ENCODE results near the gene PRSS48. TPM values are rescaled to one million over a fixed set of nuclear protein-coding genes. Genes with fewer than 3 reads are reported as not detected.

The PRSS48 gene
- polyA plus RNA-seq, 1 experiment, result not detected

DNA sequence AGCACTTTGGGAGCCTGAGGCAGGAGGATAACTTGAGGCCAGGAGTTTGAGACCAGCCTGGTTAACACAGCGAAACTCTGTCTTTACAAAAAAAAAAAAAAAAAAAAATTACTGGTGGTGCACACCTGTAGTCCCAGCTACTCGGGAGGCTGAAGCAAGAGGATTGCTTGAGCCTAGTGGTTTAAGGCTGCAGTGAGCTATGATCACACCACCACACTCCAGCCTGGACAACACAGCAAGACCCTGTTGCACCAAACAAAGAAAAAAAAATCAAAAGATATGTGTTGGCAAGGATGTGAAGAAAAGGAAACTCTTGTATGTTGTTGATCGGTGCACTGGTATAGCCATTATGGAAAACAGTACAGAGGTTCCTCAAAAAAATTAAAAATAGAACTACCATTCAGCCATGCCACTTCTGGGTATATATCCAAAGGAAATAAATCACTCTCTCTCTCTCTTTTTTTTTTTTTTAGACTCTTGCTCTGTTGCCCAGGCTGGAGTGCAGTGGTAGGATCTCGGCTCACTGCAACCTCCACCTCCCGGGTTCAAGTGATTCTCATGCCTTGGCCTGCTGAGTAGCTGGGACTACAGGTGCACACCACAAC is 33.3 kb downstream of the PRSS48 start:
- TF ChIP-seq, protein P1, sequence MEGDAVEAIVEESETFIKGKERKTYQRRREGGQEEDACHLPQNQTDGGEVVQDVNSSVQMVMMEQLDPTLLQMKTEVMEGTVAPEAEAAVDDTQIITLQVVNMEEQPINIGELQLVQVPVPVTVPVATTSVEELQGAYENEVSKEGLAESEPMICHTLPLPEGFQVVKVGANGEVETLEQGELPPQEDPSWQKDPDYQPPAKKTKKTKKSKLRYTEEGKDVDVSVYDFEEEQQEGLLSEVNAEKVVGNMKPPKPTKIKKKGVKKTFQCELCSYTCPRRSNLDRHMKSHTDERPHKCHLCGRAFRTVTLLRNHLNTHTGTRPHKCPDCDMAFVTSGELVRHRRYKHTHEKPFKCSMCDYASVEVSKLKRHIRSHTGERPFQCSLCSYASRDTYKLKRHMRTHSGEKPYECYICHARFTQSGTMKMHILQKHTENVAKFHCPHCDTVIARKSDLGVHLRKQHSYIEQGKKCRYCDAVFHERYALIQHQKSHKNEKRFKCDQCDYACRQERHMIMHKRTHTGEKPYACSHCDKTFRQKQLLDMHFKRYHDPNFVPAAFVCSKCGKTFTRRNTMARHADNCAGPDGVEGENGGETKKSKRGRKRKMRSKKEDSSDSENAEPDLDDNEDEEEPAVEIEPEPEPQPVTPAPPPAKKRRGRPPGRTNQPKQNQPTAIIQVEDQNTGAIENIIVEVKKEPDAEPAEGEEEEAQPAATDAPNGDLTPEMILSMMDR (IDR thresholded peaks at IDR 0.05; ENCODE audit: insufficient read depth, low read depth, low read length), result no peak
- ChIA-PET POLR2A (no interaction called here), CTCF (interaction anchor here (1.1 kb wide), 1 partner anchor 24 kb away, joined by 5 read pairs; no protein-coding TSS in a partner anchor)
- Histone ChIP-seq H3K27me3 (ENCODE audit: control insufficient read depth, insufficient read depth, low read length) (no peaks in the 10 kb centered on the region), H3K4me3 (ENCODE audit: low read depth, low read length) (no peak overlapping the region), H3K36me3 (ENCODE audit: control insufficient read depth, insufficient read depth, low read length) (no peaks in the 10 kb centered on the region; the same call in 1 of the 2 replicates)
- DNase-seq (ENCODE audit: low read depth), result no peak

DNA sequence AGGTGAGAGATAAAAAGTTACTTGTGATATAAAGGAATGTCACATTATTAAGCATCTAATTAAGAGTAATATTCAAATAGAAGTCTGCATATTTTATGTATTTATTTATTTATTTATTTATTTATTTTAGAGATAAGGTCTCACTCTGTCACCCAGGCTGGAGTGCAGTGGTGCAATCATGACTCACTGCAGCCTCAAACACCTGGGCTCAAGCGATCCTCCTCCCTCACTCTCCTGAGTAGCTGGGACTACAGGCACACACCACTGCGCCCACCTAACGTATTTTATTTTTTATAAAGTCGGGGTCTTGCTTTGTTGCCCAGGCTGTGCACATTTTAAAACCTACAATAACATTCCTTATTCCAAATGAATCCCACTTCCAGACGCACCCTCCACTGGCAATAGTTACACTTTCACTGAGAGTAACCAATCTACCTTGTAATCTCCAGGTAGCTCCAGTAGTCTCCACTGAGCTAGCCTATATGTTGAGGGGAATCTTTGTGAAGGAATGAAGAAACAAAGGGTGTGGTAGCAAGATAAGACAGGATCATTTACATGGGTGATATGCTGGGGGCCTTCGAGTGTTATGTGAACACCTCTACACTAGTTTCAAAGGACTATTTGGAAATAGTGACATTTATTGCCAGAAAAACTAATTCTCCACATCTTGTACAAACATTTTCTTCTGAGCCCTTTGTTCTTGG is 36.5 kb downstream of the PRSS48 start:
- Histone ChIP-seq H3K4me3 (ENCODE audit: low read depth, low read length) (no peak overlapping the region), H3K27me3 (ENCODE audit: control insufficient read depth, insufficient read depth, low read length) (no peaks in the 10 kb centered on the region), H3K36me3 (ENCODE audit: control insufficient read depth, insufficient read depth, low read length) (no peaks in the 10 kb centered on the region; the same call in 1 of the 2 replicates)
- ChIA-PET POLR2A (no interaction called here), CTCF (interaction anchor here (1.6 kb wide), 1 partner anchor 12 kb away, joined by 5 read pairs; the partner anchor contains the start of gene SH3D19)
- DNase-seq (ENCODE audit: low read depth), result no peak
- TF ChIP-seq, protein P1 (IDR thresholded peaks at IDR 0.05; ENCODE audit: insufficient read depth, low read depth, low read length), result no peak

DNA sequence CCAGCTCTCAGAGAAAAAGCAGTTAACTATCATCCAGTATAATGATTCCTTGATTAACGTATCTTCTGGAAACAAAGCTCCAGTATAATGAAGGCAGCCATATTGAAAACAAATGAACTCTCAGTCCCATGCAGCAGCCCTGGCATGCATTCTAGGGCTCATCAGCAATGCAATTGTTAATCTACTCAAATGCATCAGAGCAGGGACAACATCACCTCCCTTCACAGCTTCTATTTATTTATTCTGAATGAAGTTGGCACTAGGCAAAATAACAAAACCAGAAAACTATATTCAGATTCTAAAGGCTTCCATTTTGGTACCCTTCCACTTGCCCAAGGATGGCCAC is 37.0 kb downstream of the PRSS48 start:
- Histone ChIP-seq H3K27me3 (ENCODE audit: control insufficient read depth, insufficient read depth, low read length) (no peaks in the 10 kb centered on the region), H3K4me3 (ENCODE audit: low read depth, low read length) (no peak overlapping the region), H3K36me3 (ENCODE audit: control insufficient read depth, insufficient read depth, low read length) (no peaks in the 10 kb centered on the region; the same call in 1 of the 2 replicates)
- ChIA-PET POLR2A (no interaction called here), CTCF (interaction anchor here (1.6 kb wide), 1 partner anchor 11 kb away, joined by 5 read pairs; the partner anchor contains the start of gene SH3D19)
- DNase-seq (ENCODE audit: low read depth), result no peak
- TF ChIP-seq, protein P1 (IDR thresholded peaks at IDR 0.05; ENCODE audit: insufficient read depth, low read depth, low read length), result no peak

DNA sequence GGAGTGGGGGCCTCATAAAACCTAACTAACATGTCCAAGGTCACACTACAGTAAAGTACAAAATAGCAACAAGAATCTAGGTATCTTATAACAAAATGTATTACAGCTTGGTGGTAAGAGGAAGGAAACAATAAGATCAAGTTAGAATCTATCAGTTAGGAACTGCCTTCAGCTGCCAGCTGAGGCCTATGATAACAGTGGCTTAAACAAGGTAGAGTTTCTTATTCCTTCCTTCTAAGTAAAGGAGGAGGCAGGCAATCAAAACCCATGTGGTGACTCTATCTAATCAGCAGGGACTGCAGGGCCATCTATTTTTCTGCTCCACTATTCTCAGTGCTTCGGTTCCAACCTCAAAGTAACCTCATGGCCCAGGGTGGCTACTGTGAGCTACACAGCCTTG is 37.5 kb downstream of the PRSS48 start:
- DNase-seq (ENCODE audit: low read depth), result no peak
- POLR2A ChIA-PET, result no interaction called here
- H3K27me3 ChIP-seq (ENCODE audit: control insufficient read depth, insufficient read depth, low read length), result no peaks in the 10 kb centered on the region
- CTCF ChIA-PET, result interaction anchor here (1.6 kb wide), 1 partner anchor 10 kb away, joined by 5 read pairs; the partner anchor contains the start of gene SH3D19
- no peak overlapping the region for H3K4me3 ChIP-seq (ENCODE audit: low read depth, low read length)
- TF ChIP-seq, protein P1 (IDR thresholded peaks at IDR 0.05; ENCODE audit: insufficient read depth, low read depth, low read length), result no peak
- H3K36me3 ChIP-seq (ENCODE audit: control insufficient read depth, insufficient read depth, low read length), result no peaks in the 10 kb centered on the region; the same call in 1 of the 2 replicates

DNA sequence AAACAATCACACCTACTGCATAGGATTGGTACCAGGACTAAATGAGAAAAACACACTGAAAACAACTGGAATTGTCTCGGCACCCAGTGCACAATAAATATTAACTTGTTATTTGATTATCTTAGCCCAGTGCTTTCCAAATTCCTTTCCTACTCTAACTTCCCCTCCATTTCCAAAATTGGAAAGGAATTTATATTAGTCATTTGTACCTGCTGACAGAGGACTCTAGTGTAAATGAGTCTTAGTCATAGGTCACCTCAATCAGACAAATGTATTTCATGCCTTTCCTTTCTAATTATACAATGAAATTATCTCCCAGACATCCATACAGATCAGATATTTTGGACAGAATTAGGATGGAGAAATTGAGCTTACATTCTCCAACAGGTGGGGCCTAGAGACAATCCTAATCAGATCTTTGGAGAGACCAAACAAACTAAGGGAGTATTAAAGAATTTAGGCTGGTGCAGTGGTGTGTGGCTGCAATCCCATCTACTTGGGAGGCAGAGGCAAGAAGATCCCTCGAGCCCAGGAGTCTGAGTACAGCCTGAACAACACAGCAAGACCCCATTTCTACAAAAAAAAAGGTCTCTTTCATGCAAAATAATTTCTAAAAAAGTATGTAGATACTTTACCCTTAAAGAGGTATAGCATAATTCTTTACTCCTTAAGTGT is 38.4 kb downstream of the PRSS48 start:
- ChIA-PET POLR2A (no interaction called here), CTCF (no interaction called here)
- TF ChIP-seq, protein P1 (IDR thresholded peaks at IDR 0.05; ENCODE audit: insufficient read depth, low read depth, low read length), result no peak
- Histone ChIP-seq H3K4me3 (ENCODE audit: low read depth, low read length) (no peak overlapping the region), H3K27me3 (ENCODE audit: control insufficient read depth, insufficient read depth, low read length) (no peaks in the 10 kb centered on the region), H3K36me3 (ENCODE audit: control insufficient read depth, insufficient read depth, low read length) (no peaks in the 10 kb centered on the region; the same call in 1 of the 2 replicates)
- DNase-seq (ENCODE audit: low read depth), result no peak

All from BJ (cell line).